Measurements from ENCODE around the gene FUT8.

The FUT8 gene

DNA sequence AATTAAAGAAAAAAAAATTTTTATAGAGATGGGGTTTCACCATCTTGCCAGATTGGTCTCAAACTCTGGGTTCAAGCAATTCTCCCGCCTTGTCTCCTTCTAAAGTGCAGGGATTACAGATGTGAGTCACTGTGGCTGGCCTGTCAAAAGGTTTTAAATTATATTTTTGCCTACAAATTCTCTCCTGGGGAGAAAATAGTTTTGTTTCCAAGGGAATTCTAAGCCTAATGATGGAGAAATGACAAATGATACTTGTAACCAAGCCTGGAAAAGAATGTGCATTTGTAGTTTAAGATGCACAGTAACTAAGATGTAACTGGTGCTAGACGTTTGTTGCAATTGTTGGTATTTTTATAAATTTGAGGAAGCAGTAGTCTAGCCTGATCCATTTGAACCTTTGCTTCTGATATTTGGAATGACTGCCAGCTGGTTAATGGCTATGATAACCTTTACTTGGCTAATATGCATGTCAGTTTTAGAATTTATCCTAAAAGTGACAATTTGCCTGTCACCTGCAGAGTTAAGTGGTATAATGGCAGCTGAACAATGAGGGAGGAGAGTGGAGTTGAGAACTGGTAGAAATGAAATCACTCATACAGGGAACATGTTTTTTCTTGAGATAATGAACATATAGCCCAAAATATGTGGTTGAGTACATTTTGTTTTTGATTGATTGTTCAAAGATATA lies 148.0 kb downstream of the FUT8 start:
- no peak for DNase-seq

DNA sequence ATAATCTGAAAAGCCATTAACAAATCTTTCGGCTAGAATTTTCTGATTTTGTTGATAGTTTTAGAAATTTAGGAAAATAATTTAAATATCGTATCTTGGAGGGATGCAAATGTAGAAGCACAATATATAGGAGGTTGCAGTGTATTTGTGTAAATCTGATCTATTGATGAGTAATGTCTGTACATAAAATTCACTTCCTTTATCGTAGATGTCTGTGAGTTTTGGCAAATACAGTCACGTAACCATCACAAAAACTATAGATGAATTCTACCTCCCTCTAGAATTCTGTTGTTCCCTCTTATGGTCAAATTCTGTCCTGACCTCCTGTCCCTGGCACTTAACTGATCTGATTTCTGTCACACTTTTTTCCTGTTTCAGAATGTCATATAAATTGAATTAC lies 151.8 kb downstream of the FUT8 start:
- no peak for DNase-seq

- DNase-seq: no peak
These were observed 153.4 kb downstream of the FUT8 start for GRCh38 chr14:65565948-65566347.

DNA sequence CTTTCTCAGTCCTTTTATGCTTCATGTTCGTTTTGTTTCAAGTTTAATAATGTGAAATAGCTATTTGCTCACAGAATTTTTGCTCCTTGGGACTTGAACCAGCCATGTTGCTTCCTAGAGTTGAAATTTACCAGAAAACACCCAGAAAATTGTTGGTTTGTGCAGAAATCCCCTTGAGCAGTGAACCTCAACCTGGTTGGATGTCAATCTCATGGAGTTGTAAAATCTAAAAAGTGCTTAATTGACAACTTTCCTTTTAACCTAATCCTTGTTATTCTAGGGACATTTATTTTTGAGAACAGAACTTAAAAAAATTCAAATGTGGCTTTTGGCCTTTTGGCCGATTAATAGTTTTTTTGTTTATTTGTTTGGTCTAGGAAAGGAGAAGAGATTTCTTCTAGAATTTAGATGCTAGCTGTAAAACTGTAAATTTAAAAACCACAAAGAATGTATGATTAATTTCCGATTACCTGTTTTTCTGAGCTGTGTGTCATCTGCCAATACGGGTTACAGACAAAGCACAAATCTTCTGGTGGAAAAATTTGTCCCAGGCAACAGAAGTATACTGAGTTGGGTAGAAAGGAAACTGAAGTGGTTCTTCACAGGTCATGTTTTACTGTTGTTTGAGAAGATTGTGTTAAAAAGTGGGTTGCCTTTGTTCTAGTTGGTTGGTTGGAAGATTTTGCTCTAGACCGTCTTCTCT lies 154.4 kb downstream of the FUT8 start:
- DNase-seq: no peak

GRCh38 chr14:65574611-65575010 lies 162.1 kb downstream of the FUT8 start:
- DNase-seq: no peak

DNA sequence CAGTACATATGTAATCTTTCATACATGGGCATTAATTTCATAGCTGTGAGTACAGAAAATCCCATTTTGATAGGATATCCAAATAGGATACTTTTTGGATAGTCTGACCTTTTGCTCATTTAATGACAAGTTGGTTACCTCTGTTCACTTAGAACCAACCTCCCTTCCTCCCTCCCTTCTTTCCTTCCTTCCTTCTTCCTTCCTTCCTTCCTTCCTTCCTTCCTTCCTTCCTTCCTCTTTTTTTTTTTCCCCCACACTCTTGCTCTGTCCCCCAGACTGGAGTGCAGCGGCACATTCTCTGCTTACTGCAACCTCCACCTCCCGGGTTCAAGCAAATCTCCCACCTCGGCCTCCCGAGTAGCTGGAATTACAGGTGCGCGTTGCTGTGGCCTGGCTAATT lies 162.9 kb downstream of the FUT8 start:
- DNase-seq: no peak

GRCh38 chr14:65580973-65581372 lies 168.4 kb downstream of the FUT8 start:
- no peak for DNase-seq

GRCh38 chr14:65581378-65581777 lies 168.8 kb downstream of the FUT8 start:
- no peak for DNase-seq

- no peak for DNase-seq
These were observed 169.3 kb downstream of the FUT8 start for GRCh38 chr14:65581799-65582198.

- no peak for DNase-seq
These were observed 172.7 kb downstream of the FUT8 start for GRCh38 chr14:65585216-65585615.

DNA sequence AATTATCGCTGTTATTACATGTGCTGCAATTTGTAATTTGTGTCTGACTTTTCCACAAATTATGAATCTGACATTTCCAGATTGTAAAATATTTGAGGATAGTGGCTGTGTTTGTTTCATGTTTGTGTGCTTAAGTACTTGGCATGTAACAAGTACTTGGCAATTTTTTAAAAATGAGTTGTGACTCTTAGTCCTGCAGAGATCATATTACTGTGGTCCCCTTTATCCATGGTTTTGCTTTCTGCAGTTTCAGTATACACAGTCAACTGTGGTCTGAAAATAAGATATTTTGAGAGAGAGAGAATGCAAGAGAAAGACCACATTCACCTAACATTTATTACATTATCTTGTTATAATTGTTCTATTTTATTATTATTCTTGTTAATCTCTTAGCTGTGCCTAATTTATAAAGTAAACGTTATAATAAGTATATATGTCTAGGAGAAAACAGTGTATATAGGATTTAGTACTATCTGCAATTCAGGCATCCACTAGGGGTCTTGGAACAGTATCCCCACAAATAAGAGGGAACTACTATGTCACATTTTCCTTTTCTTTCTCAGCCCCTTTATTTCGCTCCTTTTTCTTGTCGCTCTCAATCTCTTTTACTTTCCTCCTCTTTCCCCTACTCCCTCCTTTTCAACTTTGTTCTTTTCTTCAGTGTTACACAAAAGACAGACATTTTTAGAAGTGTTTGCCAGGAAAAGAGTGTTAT lies 176.1 kb downstream of the FUT8 start:
- DNase-seq: no peak

DNA sequence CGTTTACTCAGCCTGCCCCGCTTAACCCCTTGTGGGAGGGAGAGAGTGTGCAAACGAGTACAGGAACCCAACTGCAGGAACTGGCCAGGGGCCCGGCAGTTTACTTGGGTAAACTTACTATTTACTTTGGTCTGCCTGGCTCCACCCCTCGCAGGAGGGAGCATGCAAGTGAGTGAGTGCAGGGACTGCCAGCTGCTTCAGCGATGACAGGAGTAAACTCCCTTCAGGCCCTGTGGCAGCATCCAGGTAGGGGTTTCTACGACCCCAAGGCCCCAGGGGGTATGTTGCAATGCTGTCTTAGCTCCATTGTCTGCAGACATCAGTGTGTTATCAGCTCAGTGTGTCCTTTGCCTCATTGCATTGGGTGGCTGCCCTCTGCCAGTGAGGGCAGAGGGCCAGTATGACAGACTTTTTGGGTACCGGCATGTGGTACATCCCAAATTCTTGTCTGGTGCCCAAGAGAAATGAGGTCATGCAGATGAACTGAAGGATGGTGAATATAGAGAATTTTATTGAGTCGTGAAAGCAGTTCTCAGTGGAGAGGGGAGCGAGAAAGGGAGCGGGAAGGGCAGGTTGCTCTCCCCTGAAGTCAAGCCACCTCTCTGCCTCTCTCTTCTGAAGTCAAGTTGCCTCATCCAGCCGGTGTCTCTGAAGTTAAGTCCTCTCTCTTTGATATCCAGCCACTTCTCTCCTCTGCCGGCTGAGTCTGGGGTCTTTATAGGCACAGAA lies 181.8 kb downstream of the FUT8 start:
- DNase-seq: no peak

DNA sequence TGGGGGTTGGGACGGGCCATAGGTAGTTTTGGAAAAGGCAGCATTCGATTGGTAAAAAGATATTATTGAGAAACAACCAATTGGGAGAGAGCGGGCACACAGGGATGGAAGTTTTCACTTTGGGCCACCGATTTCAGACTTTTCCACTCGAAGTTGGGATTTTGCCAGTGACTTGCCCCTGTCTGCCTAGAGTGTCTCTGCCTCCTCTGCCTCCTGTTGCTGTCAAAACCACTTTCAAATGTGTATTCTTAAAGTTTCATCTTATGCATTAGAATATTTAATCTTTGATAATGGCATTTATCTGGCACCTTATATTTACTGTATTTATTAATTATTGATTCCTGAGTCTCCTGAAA lies 182.3 kb downstream of the FUT8 start:
- no peak for DNase-seq

GRCh38 chr14:65599375-65599774 lies 186.8 kb downstream of the FUT8 start:
- no peak for DNase-seq

DNA sequence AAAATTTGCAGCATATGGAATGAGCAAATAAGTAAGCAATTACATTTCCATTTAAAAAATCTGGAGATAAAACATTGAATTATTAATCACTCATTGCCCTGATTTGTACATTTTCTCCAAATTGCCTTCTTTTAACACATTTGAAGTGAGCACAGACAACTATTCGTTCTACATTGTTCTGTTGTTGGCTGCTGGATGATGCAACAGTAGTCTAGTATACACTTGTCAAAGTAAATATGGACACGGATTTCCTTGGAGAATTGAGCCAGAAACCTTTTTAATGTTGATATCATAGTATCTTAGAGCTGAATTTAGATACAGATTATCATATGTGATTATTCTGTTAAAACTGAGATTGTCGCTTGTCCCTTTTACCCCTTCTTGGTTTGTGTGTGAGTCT lies 188.2 kb downstream of the FUT8 start:
- no peak for DNase-seq

GRCh38 chr14:65604535-65604934 lies 192.0 kb downstream of the FUT8 start:
- no peak for DNase-seq

GRCh38 chr14:65604936-65605335 lies 192.4 kb downstream of the FUT8 start:
- no peak for DNase-seq

DNA sequence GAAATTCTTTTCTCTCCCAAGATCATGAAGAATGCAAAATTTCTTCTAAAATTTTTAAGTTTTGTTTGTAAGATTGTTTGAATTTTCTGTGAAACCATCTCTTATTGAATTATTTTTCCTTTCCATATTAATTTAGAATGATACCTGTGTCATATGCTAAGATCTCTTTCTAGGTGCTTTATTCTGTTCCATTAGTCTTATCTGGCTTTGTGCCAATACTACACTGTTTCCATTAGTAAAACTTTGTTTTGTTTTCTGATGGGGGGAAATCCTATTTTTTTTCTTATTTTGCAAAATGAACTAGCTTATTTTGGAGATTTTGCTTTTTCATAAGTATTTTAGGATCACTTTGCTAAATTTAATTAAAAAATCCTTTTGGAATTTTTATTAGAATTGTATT lies 193.9 kb downstream of the FUT8 start:
- DNase-seq: no peak

GRCh38 chr14:65613131-65613650 lies 200.7 kb downstream of the FUT8 start:
- no peak for DNase-seq

DNA sequence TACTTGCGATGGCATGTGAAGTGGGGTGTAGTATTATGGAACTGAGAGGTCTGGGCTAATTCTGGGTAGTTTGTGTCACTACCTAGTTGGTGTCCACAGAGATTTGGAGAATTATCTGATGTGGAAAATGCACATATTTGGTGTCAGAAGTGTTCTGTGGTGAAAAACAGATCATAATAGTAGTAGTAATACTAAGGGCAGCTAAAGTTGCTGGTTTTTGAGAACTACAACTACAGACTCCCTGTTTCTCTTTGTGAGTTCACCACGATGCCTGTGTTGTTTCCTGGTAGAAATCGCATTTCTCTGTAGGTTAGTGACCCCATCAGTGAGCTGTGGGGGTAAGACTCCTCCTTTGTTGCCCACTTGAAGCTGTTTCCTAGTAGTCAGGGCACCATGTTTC lies 206.5 kb downstream of the FUT8 start:
- DNase-seq: no peak

- DNase-seq: no peak
These were observed 207.7 kb downstream of the FUT8 start for GRCh38 chr14:65620195-65620594.

DNA sequence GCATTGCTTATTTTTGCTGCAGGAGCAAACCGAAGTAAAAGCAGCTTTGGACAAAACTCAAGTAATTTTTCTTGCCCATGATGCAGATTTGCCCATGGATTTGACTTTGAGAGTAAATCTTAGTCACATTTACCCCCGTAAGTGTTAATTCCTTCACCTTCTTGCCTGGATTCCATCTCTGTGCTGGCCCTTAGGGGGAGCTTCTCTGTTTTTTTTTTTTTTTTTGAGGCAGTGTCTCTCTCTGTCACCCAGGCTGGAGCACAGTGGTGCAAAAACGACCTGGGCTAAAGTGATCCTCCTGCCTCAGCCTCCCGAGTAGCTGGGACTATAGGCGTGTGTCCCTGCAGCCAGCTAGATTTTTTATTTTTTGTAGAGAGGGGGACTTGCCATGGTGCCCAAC lies 210.2 kb downstream of the FUT8 start:
- no peak for DNase-seq

DNA sequence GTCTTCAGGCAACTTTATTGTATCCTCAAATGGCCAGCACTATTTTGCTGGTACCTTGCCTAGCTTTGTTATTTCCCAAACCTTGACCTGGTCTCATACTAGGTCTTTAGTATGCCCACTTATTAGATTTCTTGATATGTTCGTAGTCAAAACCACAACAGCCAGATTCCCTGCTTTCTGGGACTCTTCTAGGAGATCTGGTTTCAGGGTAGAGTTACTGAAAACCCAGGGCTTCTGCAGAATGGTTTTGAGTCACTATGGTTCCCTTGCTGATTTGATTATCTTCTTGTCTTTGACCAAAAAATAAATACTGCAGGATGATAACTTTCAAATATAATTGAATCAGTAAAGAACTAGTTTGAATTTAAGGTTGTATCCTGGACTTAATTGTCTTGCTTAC lies 211.2 kb downstream of the FUT8 start:
- DNase-seq: no peak
